ENCODE measurements around the gene DAW1. TPM values are rescaled to one million over a fixed set of nuclear protein-coding genes. Genes with fewer than 3 reads are reported as not detected.
A peak's percentile ranks its signal among the peaks of the same experiment; 100 is the strongest.
"Not testable (repeated sequence)": the region's sequence is repeated elsewhere in the genome, so short reads cannot be mapped to it uniquely, and the experiment has no call there.

The DAW1 gene
- polyA plus RNA-seq (ENCODE audit: insufficient read length), result not detected

GRCh38 chr2:227871375-227871791 is at the start of gene DAW1:
Gene DAW1, plus strand, starts transcription at chr2:227871631. Its CDS starts 59 bp downstream, at chr2:227871690.
- peak; percentile 58 for DNase-seq

GRCh38 chr2:227822416-227823003 is 48.9 kb upstream of the DAW1 start:
- DNase-seq, result no peak

- DNase-seq, result no peak
Measured at GRCh38 chr2:227823922-227824321, 47.5 kb upstream of the DAW1 start.

- DNase-seq, result no peak
Measured at GRCh38 chr2:227824711-227825110, 46.7 kb upstream of the DAW1 start.

GRCh38 chr2:227826019-227826521 is 45.4 kb upstream of the DAW1 start:
- DNase-seq, result no peak

GRCh38 chr2:227826563-227826962 is 44.9 kb upstream of the DAW1 start:
- no peak for DNase-seq

- no peak for DNase-seq
Measured at GRCh38 chr2:227827143-227827542, 44.3 kb upstream of the DAW1 start.

- no peak for DNase-seq
Measured at GRCh38 chr2:227828477-227828912, 42.9 kb upstream of the DAW1 start.

- DNase-seq, result no peak
Measured at GRCh38 chr2:227829337-227829736, 42.1 kb upstream of the DAW1 start.

- DNase-seq, result no peak
Measured at GRCh38 chr2:227834423-227834822, 37.0 kb upstream of the DAW1 start.

GRCh38 chr2:227834916-227835650 is 36.3 kb upstream of the DAW1 start:
- DNase-seq, result no peak

GRCh38 chr2:227839339-227840129 is 31.9 kb upstream of the DAW1 start:
- not testable (repeated sequence) for DNase-seq

GRCh38 chr2:227846831-227847230 is 24.6 kb upstream of the DAW1 start:
- DNase-seq, result no peak

- no peak for DNase-seq
Measured at GRCh38 chr2:227848146-227848545, 23.3 kb upstream of the DAW1 start.

- DNase-seq, result no peak
Measured at GRCh38 chr2:227848586-227848985, 22.8 kb upstream of the DAW1 start.

- no peak for DNase-seq
Measured at GRCh38 chr2:227849906-227850305, 21.5 kb upstream of the DAW1 start.

- DNase-seq, result no peak
Measured at GRCh38 chr2:227853204-227853629, 18.2 kb upstream of the DAW1 start.

- DNase-seq, result no peak
Measured at GRCh38 chr2:227853765-227854271, 17.6 kb upstream of the DAW1 start.

GRCh38 chr2:227855440-227855839 is 16.0 kb upstream of the DAW1 start:
- no peak for DNase-seq

- DNase-seq, result no peak
Measured at GRCh38 chr2:227856697-227857096, 14.7 kb upstream of the DAW1 start.

- DNase-seq, result no peak
Measured at GRCh38 chr2:227860221-227860641, 11.2 kb upstream of the DAW1 start.

- DNase-seq, result no peak
Measured at GRCh38 chr2:227861011-227861410, 10.4 kb upstream of the DAW1 start.

- DNase-seq, result no peak
Measured at GRCh38 chr2:227862227-227862740, 9.1 kb upstream of the DAW1 start.
